Measurements from ENCODE around the gene NELL1. TPM values are rescaled to one million over a fixed set of nuclear protein-coding genes. Genes with fewer than 3 reads are reported as not detected.

Gene NELL1
- total and polyA plus RNA-seq, 2 donors (not counting 3 experiments of a cell fraction or from before 2014, with no cell fraction given): not detected

DNA sequence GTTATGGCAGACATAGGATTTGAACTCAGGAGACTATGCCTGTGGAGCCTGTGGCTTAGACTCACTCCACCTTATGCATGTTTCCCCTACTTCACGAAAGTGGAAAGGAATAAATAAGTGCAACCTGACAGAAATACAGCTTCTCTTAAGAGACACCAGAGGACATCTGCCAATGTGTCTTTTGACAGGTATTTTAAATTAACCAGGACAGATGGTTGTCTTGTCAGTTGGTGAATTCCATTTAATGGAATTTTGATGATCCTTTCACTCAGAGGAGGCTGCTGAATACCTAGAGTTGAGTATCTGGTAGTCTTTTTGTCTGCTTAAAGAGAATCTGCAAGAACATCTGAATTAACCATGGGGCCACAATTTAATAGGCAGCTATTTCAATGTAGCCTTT, 46.1 kb downstream of the NELL1 start:
- no peak overlapping the region for H3K27ac ChIP-seq (ENCODE audit: insufficient read depth, low read depth, low read length)
- TF ChIP-seq FOS (IDR thresholded peaks at IDR 0.05; ENCODE audit: borderline replicate concordance, insufficient read depth, low read length) (no peak), MAX (IDR thresholded peaks at IDR 0.05; ENCODE audit: insufficient read depth, insufficient read length) (no peak), POLR2AphosphoS5 (IDR thresholded peaks at IDR 0.05; ENCODE audit: insufficient read depth, low read depth, low read length) (no peak), JUN (IDR thresholded peaks at IDR 0.05; ENCODE audit: borderline replicate concordance, insufficient read depth, insufficient read length, low read depth) (no peak), GATA2 (IDR thresholded peaks at IDR 0.05; ENCODE audit: insufficient read depth, insufficient read length, low read depth, low read length) (no peak), CTCF (IDR thresholded peaks at IDR 0.05; ENCODE audit: extremely low read depth in 1 of 2, insufficient read depth in 1 of 2, low read depth in 1 of 2, low read length in 2 of 2) (no peak), MYC (IDR thresholded peaks at IDR 0.05; ENCODE audit: low read depth, low read length) (no peak), EZH2 (IDR thresholded peaks at IDR 0.05; ENCODE audit: borderline replicate concordance, low read depth, low read length, severe bottlenecking) (no peak), POLR2A (IDR thresholded peaks at IDR 0.05; ENCODE audit: low read depth, low read length) (no peak)
- H3K4me3 ChIP-seq (replicated peaks in 1 of 3; ENCODE audit: insufficient read depth in 1 of 3, low read depth in 1 of 3, low read length in 3 of 3): no peak overlapping the region
- no peaks in the 10 kb centered on the region for H3K79me2 ChIP-seq (ENCODE audit: control insufficient read depth, insufficient read depth, low read length)
- H4K20me1 ChIP-seq (replicated peaks; ENCODE audit: control insufficient read depth, extremely low read depth, insufficient read depth, low read length): no peaks in the 10 kb centered on the region
- no TSS peak for BruUV-seq (replicated peaks)
- ChIA-PET CTCF (no interaction called here), POLR2A (no interaction called here)
- H3K9ac ChIP-seq (replicated peaks; ENCODE audit: extremely low read depth, insufficient read depth, low read length): no peak overlapping the region
- dilution Hi-C loops (cut with MboI; ENCODE audit: extremely low pct_ligation_motif_present, low sequenced_read_pairs) (no loop called here), intact Hi-C loops (cut with micrococcal nuclease) (no loop called here)
- DNase-seq (ENCODE audit: low read depth, low spot score) (no peak), FAIRE-seq (no peak)
- no peak overlapping the region for H3K4me2 ChIP-seq (ENCODE audit: insufficient read depth, low read length)
- H3K4me1 ChIP-seq (ENCODE audit: control insufficient read depth, extremely low read depth, insufficient read depth, low read length): no peaks in the 10 kb centered on the region
- no peaks in the 10 kb centered on the region for H3K9me3 ChIP-seq (replicated peaks; ENCODE audit: control insufficient read depth, insufficient read depth, low read length)
- no peaks in the 10 kb centered on the region for H3K36me3 ChIP-seq (ENCODE audit: control insufficient read depth in 2 of 2, extremely low read depth in 1 of 2, insufficient read depth in 2 of 2, low read length in 2 of 2)
- H2AFZ ChIP-seq (ENCODE audit: low read depth, low read length): no peak overlapping the region
- H3K27me3 ChIP-seq (ENCODE audit: control insufficient read depth in 2 of 2, insufficient read depth in 2 of 2, low read length in 2 of 2): no peaks in the 10 kb centered on the region
- no peaks in the 10 kb centered on the region for H3K9me1 ChIP-seq (replicated peaks; ENCODE audit: control insufficient read depth, extremely low read depth, insufficient read depth, low read length)

All from endothelial cell of umbilical vein (primary cell).